ENCODE data around the gene CHCHD6. TPM values are rescaled to one million over a fixed set of nuclear protein-coding genes. Genes with fewer than 3 reads are reported as not detected.

CHCHD6 gene
- total RNA-seq, 3 donors from 2014 or later (not counting 1 experiment from before 2014, with no cell fraction given) = 5.3 to 9.9 (median 8.3) TPM

- H3K27ac Mint-ChIP-seq = no peak overlapping the region
- 84% methylated on average over 12 of the region's 12 CpGs for WGBS (ENCODE audit: insufficient coverage)
These were observed 240.3 kb downstream of the CHCHD6 start for GRCh38 chr3:126944089-126944965.

GRCh38 chr3:126945171-126945721 lies 241.2 kb downstream of the CHCHD6 start:
- Histone ChIP-seq H3K9me3 (ENCODE audit: control insufficient read depth, insufficient read depth, low read length) (no peaks in the 10 kb centered on the region), H3K4me1 (ENCODE audit: control insufficient read depth, insufficient read depth, low read length) (no peaks in the 10 kb centered on the region), H3K36me3 (ENCODE audit: control insufficient read depth, insufficient read depth, low read length) (no peaks in the 10 kb centered on the region), H3K27ac (ENCODE audit: low read length) (no peak overlapping the region), H3K4me3 (ENCODE audit: low read length) (no peak overlapping the region), H3K27me3 (ENCODE audit: control insufficient read depth, insufficient read depth, low read length) (no peaks in the 10 kb centered on the region)
- Mint-ChIP-seq H3K36me3 (no peaks in the 10 kb centered on the region), H3K4me3 (no peak overlapping the region), H3K4me1 (peaks cover 4 to 15% of the 10 kb centered on the region in 2 donors), H3K9me3 (no peaks in the 10 kb centered on the region), H3K27ac (no peak overlapping the region), H3K27me3 (ENCODE audit: low read depth in 2 of 2) (peaks cover 0 to 7% of the 10 kb centered on the region in 2 donors)
- ATAC-seq = no peak
- no peak for TF ChIP-seq CTCF (IDR thresholded peaks at IDR 0.05)
- intact Hi-C loops (cut with micrococcal nuclease) = no loop called here
- no peak for DNase-seq
- WGBS (ENCODE audit: insufficient coverage) = 92% methylated on average over 17 of the region's 17 CpGs

More at GRCh38 chr3:126944089-126944965, 240.3 kb downstream of the CHCHD6 start:
- intact Hi-C loops (cut with micrococcal nuclease) = no loop called here
- H3K4me1 ChIP-seq (ENCODE audit: control insufficient read depth, insufficient read depth, low read length) = no peaks in the 10 kb centered on the region
- no peaks in the 10 kb centered on the region for H3K36me3 ChIP-seq (ENCODE audit: control insufficient read depth, insufficient read depth, low read length)
- ATAC-seq (no peak), DNase-seq (no peak)
- no peaks in the 10 kb centered on the region for H3K36me3 Mint-ChIP-seq
- peaks cover 4 to 15% of the 10 kb centered on the region in 2 donors for H3K4me1 Mint-ChIP-seq
- H3K9me3 ChIP-seq (ENCODE audit: control insufficient read depth, insufficient read depth, low read length) = no peaks in the 10 kb centered on the region
- H3K9me3 Mint-ChIP-seq = no peaks in the 10 kb centered on the region
- TF ChIP-seq CTCF (IDR thresholded peaks at IDR 0.05) = no peak
- no peak overlapping the region for H3K27ac ChIP-seq (ENCODE audit: low read length)
- H3K27me3 Mint-ChIP-seq (ENCODE audit: low read depth in 2 of 2) = peaks cover 0 to 7% of the 10 kb centered on the region in 2 donors
- no peak overlapping the region for H3K4me3 ChIP-seq (ENCODE audit: low read length)
- no peaks in the 10 kb centered on the region for H3K27me3 ChIP-seq (ENCODE audit: control insufficient read depth, insufficient read depth, low read length)
- no peak overlapping the region for H3K4me3 Mint-ChIP-seq

GRCh38 chr3:126945891-126946290 lies 241.9 kb downstream of the CHCHD6 start:
- Histone ChIP-seq H3K9me3 (ENCODE audit: control insufficient read depth, insufficient read depth, low read length) (no peaks in the 10 kb centered on the region), H3K27ac (ENCODE audit: low read length) (no peak overlapping the region), H3K4me1 (ENCODE audit: control insufficient read depth, insufficient read depth, low read length) (no peaks in the 10 kb centered on the region), H3K4me3 (ENCODE audit: low read length) (no peak overlapping the region), H3K36me3 (ENCODE audit: control insufficient read depth, insufficient read depth, low read length) (no peaks in the 10 kb centered on the region), H3K27me3 (ENCODE audit: control insufficient read depth, insufficient read depth, low read length) (no peaks in the 10 kb centered on the region)
- H3K36me3 Mint-ChIP-seq = no peaks in the 10 kb centered on the region
- 93% methylated on average over 8 of the region's 9 CpGs for WGBS (ENCODE audit: insufficient coverage)
- TF ChIP-seq CTCF (IDR thresholded peaks at IDR 0.05) = no peak
- intact Hi-C loops (cut with micrococcal nuclease) = no loop called here
- no peak overlapping the region for H3K4me3 Mint-ChIP-seq
- no peaks in the 10 kb centered on the region for H3K9me3 Mint-ChIP-seq
- DNase-seq (no peak), ATAC-seq (no peak)
- H3K27me3 Mint-ChIP-seq (ENCODE audit: low read depth in 2 of 2) = peaks cover 0 to 7% of the 10 kb centered on the region in 2 donors
- peaks cover 4 to 15% of the 10 kb centered on the region in 2 donors for H3K4me1 Mint-ChIP-seq
- no peak overlapping the region for H3K27ac Mint-ChIP-seq
